Stimulated activated CD4-positive, alpha-beta T cell treated with anti-CD3 and anti-CD28 coated beads, Interleukin-1b, Interleukin-23, amount 100 ng/mL, for 4 hours (primary cell): ENCODE results near the gene RCCD1.

Source experiments
- DNase-seq, 2 donors: peaks; one replicate each; pipeline ENCODE4 v3.0.0-alpha.2; 2020; ENCODE audit warnings: low read depth in 2 of 2

The RCCD1 gene

DNA sequence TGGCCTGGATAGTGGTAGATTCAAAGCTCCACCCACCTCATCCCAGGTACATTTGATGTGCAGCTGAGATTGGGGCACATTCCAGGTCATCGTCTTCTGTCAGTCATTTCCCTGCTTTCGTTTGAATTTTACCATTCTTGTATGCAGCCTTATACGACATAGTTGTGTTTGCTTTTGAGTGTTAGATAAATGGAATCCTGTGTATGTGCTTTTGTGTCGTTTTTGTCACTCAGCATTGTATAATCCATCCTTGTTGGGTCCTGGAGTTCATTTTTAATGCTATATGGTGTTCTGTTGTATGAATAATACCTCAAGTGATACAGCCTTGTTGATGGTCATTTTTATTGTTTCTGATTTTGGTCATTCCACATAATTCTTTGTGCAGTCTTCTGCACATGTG is 7.3 kb downstream of the RCCD1 start:
- DNase-seq = no peak

DNA sequence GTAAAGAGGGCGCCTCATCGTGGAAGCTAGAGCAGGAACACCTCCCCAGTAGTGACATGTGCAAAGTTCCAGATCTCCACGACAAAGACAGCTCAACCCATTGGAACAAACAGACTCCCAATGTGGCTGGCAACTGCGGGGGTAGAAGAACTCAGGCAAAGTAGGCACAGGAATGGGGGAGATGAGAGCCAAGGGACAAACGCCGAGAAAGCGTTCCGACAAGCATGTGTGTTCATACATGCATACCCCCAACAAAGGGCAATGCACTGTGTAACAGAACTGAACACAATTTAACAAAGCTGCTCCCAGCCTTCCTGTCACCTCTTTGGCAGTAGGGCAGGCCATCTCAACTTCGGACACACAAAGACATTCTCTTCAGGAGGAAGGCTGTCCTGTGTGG is 11.6 kb downstream of the RCCD1 start:
- DNase-seq = no peak

DNA sequence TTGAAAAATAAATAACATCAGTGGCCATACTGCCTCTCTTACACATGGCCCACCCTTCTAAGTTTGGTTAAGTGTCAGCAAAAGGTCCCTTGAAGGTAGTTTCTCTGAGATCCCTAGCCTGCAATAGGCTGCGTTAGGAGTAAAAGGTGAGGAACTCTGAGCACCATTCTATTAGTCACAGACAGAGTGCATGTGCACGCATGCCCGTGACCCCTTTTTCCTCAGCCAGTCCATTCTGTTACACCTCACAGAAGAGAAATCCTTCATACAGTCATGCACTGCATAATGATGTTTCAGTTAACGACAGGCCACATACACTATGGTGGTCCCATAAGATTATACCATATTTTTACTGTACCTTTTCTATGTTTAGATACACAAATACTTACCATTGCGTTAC is 12.5 kb downstream of the RCCD1 start:
- DNase-seq = no peak

DNA sequence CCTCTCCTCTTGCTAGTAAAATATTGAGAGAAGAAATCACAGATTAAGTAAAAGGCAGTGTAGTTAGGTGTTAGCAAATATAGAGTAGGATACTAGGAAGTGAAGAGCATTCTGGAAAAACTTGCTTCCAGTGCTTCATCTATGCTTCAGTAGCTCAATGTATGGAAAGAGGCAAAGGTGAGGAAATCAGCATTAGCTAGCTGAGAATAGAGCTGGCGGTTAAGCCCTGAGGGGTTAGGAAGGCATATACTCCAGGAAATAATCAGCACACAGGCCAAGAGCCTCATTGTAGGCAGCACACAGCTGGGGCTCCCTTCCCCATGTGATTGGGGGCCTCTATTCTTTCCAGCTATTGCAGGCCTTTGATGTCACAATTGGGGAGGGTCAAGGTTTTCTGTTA is 13.8 kb downstream of the RCCD1 start:
- DNase-seq = no peak

DNA sequence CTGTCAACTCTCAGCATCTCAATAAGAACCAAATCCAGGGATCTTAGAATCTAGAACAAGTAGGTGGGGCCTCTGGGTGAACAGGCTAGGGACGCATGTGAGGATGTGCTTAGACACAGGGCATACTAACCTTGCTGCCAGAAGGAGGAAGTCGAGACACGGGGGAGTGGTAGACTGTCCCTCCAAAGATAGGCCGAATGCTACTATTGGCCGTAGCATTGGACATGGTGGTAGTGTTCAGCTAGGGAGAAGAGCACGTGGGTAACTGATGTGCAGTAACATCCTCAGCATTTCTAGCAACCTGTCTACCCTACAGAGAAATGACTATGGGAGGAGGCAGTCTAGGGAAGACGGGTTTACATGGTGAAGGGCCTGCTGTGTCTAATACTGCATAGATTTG is 15.6 kb downstream of the RCCD1 start:
- no peak for DNase-seq

DNA sequence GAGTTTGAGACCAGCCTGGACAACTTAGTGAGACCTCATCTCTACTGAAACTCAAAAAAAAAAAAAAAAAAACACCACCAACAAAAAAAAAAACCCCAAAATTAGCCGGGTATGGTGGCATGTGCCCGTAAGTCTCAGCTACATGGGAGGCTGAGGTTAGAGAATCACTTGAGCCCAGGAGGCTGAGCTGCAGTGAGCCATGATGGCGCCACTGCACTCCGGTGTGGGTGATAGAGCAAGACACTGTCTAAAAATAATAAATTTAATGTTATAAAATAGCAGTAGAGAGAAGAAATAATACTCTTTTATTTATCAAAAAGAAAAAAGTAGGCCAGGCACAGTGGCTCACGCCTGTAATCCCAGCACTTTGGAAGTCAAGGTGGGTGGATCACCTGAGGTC is 17.4 kb downstream of the RCCD1 start:
- no peak for DNase-seq

DNA sequence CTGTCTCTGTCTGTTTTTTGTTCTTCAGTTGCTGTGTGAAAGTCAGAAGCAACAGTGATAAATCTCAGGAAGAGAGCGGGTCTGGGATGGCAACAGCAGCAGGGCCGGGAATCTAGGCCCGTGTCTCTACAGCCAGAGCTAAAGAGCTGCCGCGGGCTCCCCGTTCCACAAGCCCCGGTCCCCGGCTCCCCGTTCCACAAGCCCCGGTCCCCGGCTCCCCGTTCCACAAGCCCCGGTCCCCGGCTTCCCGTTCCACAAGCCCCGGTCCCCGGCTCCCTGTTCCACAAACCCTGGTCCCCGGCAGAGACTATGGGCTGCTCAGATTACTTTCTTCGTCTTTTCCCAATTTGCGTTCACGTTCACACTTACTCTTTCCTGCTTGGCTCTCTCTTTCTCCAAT is 19.5 kb downstream of the RCCD1 start:
- no peak for DNase-seq

DNA sequence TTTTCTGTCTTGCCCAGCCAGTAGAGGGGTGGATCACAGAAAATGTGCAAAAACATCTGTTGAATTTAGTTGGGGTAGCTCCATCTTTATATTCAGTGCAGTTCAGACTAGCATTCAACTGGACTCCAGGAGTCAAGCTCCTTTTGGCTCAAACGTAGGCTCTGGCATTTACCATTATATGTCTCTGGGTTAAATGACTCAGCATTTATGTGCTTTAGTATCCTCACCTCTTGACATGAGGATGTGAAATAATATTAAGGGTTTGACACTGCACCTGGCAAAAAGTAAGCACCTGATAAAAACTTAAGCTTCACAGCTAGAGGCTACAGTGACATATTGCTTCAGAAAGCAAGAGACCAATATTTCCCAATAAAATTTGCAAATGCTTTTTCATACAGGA is 24.9 kb downstream of the RCCD1 start:
- no peak for DNase-seq

DNA sequence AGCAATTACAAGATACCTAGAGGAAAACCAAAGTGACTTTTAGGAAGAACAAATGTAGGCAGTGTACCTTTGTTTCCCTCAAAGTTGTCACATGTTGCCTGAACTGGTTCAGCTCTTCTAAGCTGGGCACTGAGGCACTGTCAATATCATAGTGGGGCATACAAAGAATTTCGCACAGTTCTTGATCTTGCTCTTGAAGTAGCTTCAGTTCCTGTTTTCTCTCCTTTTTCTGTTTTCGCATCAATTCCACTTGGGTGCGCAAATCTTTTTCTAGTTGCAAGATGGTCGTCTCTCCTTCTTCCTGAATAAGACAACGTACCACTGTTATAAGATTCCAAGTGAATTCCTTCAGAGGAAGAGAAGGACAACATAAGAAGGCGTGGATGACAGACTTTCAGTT is 27.0 kb downstream of the RCCD1 start:
- no peak for DNase-seq

DNA sequence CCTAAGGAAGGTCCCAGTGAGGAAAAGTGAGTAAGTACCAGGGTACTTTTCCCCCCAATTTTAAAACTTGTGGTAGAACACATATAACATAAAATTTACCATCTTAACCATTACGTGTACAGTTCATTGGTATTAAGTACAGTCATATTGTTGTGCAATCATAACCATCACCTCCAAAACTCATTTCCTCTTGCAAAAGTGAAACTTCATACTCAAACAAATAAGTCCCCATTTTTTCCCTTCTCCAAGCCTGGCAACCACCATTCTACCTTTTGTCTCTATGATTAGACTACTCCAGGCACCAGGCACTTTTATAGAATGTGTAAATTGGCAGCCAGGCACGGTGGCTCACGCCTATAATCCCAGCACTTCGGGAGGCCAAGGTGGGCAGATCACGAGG is 27.5 kb downstream of the RCCD1 start:
- no peak for DNase-seq

DNA sequence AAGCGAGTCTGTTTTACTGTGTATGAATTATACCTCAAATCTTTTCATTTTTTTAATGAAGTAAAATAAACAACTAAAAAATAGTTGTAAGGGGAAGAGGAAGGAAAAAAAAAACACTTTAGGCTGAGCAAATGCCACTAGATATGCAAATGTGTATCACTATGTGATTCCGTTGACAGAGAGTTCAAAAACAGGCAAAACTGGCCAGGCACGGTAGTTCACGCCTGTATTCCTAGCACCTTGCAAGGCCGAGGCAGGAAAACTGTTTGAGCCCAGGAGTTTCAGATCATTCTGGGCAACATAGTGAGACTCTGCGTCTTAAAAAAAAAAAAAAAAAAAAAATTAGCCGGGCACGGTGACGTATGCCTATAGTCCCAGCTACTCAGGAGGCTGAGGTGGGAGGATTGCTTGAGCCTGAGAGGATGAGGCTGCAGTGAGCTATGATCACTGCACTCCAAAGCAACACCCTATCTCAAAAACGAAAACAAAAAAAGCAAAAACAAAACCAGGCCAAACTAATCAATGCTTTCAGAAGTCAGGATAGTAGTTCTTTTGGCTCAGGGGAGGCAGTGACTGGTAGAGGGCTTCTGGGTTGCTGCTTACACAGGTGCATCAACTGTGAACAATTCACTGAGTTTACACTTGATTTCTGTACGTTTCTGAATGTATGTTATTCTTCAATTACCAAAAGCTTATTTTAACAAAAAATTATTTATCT is 32.3 kb downstream of the RCCD1 start:
- no peak for DNase-seq

DNA sequence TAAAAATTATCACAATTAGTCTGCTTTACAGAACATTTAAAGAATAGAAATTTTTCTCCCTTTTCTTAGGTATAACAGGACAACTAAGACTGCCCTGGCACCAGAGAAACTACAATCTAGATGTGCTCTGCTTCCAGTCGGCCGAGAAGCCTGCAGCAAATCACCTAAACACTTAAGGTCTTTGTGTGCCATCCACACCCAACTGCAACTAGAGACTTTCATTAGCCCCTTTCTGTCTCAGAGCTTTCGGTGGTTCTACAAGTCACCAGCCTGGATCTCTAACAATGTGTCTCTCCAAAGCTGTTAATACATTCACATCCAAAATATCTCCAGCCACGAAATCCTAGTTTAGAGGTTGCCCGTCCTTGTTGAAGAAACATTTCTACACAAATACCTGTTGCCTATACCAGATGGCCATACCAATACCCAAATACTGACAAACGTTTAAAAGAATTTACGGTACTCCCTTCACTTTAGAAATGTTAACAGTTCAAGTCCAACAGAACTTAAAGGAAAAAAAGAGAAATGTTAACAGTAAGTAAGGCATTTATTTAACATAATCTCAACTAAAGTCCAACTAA is 33.0 kb downstream of the RCCD1 start:
- DNase-seq = no peak

DNA sequence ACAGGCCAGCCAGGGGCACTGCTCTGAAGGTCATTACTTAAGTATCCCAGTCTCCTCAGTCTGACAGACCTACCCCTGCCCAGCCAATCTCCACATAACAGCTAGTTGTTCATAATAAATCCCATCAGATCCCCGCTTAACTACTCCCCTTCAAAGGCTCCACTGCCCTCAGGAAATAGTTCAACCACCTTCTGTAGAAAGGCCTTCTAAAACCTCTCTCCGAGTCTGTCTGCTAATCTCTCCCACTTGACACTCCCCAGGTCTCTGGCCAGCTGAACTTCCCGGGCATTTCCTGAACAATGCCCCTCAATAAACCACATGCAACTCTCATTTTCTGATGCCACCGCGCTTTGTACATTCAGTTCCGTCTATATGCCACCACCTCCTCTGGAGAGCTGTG is 33.6 kb downstream of the RCCD1 start:
- DNase-seq = no peak

DNA sequence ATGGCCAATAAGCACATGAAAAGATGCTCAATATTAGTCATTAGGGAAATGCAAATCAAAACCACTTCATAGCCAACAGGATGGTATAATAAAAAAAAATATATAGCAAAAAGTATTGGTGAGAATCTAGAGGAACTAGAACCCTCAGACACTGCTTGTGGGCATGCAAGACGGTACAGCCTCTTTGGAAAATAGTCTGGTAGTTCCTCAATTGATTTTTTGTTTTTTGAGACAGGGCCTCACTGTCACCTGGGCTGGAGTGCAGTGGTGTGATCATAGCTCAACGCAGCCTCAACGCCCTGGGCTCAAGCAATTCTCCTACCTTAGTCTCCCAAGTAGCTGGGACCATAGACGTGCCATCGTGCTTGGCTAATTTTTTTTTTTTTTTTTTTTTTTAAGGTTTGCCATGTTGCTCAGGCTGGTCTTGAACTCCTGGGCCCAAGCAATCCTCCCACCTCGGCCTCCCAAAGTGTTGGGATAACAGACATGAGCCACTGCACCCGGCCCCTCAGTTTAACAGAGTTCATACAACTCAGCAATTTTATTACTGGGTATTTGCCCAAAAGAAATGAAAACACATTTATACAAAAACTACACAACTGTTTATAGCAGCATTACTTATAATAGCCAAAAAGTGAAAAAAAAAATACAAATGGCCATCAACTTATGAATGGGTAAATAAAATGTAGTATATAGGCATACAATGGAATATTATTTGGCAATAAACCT is 34.5 kb downstream of the RCCD1 start:
- no peak for DNase-seq

DNA sequence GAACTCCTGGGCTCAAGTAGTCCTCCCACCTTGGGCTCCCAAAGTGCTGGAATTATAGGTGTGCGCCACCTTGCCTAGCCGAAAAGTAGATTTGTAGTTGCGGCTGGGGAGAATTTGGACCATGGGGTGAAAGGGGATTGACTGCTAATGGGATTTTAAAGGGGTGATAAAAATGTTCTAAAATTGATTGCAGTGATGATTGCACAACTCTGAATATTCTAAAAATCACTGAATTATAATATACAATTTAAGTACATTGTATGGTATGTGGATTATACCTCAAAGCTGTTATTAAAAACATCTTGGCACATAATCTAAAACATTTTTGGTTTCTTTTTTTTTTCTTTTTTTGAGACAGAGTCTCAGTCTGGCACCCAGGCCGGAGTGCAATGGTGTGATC is 35.8 kb downstream of the RCCD1 start:
- DNase-seq = no peak

DNA sequence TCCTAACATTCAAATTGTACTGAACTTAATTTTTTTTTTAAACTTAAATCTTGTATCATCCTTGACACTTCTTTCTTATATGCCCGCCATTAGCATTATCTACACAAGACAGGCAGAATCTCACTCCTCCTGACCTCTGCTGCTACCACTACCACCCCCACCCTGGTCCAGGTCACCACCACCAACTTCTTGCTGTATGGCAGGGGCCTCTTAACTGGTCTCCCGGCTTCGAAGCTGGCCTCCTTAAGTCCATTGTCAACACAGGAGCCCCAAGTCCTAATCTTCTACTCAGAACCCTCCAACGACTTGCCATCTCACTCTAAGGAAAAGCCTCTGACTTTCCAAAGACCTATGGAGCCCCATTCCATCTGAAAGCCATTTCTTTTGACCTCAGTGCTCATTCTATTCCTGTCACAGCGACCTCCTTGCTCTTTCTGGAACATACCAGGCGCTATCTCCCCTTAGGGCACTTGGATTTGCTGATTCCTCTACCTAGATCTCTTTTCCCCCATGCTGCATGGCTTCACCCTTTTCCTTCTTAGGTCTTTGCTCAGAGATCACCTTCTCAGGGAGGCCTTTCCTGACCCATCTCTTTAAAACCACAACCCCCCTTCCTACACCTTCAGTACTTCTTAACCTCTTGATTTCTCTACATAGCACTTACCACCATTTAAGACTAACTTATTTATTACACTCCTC is 37.1 kb downstream of the RCCD1 start:
- no peak for DNase-seq

DNA sequence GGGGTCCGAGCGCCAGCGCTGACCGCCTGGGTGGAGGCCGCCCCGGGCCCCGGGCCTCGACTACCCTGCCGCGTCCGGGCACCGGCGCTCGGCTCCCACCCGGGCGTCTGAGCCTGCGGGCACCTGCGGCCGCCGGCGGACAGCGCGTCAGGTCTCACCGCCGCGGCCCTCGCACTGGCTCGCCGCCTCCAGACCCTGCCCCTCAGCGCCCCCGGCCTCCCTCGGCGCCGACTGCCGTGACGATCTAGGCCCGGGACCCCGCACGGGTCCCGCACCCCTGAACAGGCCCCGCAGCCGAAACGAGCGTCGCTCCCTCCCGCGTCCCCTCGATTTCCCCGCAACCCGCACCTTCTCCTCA is 39.4 kb downstream of the RCCD1 start:
- no peak for DNase-seq

DNA sequence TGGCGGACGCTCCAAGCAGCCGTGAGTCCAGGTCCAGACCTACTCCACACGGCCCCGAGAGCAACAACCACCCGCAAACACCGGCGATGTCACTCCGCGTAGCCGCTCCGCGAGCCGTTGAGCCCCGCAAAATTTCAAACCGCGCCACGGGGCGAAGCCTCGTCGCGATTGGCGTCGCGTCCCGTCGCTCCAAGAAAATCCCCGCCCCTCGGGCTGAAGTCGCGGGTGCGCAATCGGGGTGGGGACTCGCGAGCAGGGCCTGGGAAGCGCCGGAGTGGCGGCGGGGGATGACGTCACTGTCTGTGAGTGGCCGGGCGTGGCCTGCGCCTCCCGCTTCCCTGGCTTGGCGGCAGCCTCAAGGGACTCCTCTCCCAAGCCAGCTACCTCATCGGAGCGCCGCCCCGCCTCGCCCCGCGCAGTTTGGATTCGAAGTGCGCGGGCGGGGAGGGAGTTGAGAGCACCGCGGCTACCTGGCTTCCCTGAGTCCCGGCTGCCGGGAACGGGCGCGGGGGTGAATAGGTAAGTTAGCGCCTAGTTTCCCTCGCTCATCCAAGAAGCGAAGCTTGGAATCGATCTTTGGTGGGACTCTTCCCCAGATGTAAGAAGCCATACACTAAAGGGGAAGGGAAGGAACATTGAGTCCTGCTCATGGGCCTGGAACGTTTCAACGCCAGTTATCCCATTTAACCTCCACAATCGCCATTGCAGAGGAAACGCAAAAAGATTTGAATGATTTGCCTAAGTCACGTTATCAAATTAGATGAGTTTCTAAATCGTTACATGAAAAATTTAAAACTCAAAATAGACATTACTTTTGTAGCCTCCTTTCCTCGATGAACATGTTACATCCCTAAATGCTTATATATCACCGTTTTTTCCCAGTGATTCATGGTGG is 40.0 kb downstream of the RCCD1 start, which contains the start of gene PRC1:
TSS of gene PRC1 (minus strand) at position 119 of the 895 bp plus-strand sequence. CDS start at position 1, 118 bp downstream.
- peak; percentile 94 to 96 for DNase-seq

DNA sequence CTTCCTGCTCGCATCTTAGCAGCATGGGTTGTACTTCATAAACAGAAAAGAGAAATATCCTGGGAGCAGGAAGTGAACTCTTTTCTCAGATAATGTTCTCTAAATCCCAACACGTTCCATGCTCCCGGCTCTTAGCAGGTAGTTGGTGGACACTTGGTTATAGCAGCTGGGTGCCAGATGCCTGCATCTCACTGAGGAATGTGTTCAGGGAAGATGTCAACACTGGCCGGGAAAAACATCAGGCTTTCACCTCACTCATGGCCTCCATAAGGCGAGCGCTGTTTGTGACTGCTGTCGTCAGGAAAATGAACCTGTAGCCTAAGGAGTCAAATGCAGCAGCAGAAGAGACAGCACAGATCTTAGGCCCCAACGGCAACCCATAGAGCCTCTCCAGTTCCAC is 44.1 kb downstream of the RCCD1 start:
- no peak for DNase-seq

DNA sequence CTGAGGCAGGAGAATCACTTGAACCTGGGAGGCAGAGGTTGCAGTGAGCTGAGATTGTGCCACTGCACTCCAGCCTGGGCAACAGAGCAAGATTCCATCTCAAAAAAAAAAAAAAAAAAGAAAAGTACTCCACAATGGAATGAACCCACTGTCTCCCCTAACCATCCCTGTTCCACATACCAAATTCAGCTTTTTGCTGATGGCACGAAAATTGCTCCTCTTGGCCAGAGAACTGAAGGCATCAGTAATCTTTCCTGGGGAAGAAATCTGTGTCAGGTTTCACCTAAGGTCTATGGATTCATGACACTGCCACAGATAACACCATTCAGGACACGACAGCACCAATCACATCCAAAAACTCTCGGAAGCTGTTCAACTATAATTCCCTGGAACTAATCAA is 46.5 kb downstream of the RCCD1 start:
- DNase-seq = no peak

DNA sequence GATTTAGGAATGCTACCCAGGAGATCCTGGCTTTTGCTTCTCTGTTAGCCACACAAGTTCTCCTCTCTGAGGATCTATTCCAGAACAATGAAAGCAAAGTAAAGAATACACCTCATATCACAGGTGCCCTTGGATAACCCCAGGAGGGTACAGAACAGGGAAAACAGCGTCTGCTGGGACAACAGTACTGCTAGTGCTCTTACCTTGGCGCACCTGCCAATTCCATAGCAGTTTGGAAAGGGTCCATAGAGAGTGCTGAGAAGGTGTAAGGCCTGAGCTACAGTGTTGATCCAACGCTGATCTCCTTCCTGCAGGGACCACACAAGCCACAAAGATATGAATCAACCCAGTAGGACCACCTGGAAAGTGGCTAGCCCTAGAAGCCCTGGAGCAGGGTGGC is 52.6 kb downstream of the RCCD1 start:
- DNase-seq = no peak
